ENCODE data around the gene PTPN3.
"Not testable (repeated sequence)": the region's sequence is repeated elsewhere in the genome, so short reads cannot be mapped to it uniquely, and the experiment has no call there.

The PTPN3 gene, protein sequence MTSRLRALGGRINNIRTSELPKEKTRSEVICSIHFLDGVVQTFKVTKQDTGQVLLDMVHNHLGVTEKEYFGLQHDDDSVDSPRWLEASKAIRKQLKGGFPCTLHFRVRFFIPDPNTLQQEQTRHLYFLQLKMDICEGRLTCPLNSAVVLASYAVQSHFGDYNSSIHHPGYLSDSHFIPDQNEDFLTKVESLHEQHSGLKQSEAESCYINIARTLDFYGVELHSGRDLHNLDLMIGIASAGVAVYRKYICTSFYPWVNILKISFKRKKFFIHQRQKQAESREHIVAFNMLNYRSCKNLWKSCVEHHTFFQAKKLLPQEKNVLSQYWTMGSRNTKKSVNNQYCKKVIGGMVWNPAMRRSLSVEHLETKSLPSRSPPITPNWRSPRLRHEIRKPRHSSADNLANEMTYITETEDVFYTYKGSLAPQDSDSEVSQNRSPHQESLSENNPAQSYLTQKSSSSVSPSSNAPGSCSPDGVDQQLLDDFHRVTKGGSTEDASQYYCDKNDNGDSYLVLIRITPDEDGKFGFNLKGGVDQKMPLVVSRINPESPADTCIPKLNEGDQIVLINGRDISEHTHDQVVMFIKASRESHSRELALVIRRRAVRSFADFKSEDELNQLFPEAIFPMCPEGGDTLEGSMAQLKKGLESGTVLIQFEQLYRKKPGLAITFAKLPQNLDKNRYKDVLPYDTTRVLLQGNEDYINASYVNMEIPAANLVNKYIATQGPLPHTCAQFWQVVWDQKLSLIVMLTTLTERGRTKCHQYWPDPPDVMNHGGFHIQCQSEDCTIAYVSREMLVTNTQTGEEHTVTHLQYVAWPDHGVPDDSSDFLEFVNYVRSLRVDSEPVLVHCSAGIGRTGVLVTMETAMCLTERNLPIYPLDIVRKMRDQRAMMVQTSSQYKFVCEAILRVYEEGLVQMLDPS

GRCh38 chr9:109498195-109499092 lies at the start of gene PTPN3:
Gene PTPN3, minus strand, starts transcription at chr9:109498307. Its CDS starts 34,873 bp downstream, at chr9:109463434.
- DNase-seq = no peak

DNA sequence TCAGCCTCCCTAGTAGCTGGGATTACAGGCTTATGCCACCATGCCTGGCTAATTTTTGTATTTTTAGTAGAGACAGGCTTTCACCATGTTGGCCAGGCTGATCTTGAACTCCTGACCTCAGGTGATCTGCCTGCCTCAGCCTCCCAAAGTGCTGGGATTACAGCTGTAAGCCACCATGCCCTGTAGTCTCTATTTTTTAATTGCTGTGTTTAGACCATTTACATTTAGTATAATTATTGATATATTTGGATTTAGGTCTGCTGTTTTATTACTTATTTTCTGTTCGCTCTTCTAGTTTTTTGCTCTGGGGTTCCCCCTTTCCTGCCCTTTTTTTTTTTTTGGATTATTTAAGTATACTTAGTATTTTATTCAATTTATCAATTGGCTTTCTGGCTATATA lies 46.8 kb upstream of the PTPN3 start:
- DNase-seq = not testable (repeated sequence)

GRCh38 chr9:109542922-109543321 lies 44.8 kb upstream of the PTPN3 start:
- no peak for DNase-seq

DNA sequence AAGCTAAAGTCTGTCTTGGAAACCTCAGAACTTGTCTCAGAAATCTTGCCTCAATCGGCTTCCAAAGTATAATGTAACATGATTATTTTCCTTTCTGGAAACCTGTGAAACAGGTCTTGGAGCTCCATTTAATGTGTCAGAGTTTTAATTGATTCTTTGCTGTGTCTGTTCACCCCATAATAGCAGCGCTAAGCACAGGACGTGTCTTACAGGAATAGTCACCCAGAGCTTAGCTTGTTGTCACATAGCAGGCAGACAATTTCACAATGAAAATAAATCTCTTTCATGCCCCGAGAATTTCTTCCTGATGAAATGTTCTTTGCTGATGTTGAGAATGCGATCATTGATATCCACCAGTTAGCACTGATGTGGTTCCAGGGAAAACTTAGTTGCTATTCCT lies 40.2 kb upstream of the PTPN3 start:
- no peak for DNase-seq

DNA sequence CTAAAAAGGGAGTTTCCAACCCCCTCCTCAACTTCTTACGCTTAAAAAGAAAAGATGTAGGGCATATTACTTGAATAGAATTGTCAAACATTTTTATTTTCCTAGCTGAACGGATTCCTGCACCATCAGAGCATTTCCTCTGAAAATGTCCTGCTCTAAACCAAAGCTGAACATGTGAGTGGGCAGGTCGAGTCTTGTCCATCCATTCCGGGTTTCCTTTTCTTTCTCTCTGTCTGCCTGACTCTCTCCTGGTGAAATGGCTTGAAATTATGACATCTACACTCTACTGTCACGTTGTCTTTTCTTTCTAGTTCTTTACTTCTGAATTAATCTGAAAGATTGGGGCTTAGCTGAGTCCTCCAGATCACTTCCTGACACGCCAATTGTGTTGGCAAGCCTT lies 39.2 kb upstream of the PTPN3 start:
- no peak for DNase-seq

DNA sequence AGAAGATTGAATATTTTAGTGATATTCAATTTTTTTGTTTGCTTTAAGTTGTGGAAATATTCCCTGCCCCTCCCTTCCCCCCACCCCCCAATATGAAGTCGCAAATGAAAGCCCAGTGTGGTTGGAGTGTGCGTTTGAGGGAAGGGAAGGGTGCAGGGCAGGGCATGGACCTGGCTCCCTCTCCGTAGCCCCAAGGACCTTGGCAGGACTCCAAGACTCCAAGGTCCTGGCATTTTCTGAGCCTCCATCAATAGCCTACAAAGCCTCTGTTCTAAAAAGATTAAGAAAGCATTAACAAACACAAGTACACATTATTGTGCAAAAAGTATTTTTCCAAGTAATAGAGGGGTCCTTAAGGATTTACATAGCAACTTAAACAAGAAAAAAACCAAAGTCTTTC lies 38.8 kb upstream of the PTPN3 start:
- DNase-seq = no peak

DNA sequence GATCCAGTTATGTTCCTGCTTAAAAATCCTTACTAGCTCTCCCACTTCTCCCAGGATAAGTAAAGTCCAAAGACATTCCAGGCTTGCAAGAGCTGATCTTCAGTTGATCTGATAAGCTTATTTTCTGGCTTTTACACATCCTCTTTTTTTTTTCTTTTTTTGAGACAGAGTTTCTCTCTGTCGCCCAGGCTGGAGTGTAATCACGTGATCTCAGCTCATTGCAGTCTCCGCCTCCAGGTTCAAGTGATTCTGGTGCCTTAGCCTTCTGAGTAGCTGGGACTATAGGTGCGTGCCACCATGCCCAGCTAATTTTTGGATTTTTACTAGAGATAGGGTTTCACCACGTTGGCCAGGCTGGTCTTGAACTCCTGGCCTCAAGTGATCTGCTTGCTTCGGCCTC lies 37.3 kb upstream of the PTPN3 start:
- DNase-seq = no peak

DNA sequence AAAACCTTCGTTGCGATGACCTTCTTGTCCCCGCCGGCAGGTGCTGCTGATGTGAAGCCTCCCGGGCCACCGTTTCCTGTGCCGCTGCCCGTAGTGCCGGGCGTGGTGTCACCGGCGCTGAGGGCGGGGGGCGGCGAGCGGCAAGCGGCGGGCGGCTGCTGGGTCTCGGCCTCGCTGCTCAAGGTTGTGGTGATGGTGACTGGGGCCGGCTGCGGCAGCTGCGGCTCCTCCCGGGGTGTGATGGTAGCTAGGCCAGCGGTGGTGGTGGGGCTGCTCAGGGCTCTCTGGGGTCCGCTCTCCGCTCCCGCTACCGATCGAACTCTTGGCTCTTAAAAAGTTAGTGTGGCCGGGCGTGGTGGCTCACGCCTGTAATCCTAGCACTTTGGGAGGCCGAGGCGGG lies 36.0 kb upstream of the PTPN3 start:
- DNase-seq = no peak

DNA sequence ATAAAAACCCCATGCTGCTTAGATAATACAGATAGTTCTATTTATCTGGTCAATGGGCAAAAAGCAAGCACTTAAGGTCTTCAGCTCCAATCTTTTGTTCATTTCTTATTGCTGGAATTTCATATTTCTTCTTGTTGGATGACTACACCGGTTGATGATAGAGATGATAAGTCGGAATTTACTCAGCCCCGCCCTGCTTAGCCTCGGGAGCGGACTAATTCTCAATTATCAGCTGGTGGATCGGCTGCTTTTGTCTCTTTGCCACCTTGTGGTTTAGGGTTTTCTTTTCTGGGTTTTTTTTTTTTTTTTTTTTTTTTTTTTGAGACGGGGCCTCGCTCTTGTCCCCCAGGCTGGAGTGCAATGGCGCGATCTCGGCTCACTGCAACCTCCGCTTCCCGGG lies 34.5 kb upstream of the PTPN3 start:
- DNase-seq = not testable (repeated sequence)

GRCh38 chr9:109522106-109522505 lies 24.0 kb upstream of the PTPN3 start:
- DNase-seq = no peak

DNA sequence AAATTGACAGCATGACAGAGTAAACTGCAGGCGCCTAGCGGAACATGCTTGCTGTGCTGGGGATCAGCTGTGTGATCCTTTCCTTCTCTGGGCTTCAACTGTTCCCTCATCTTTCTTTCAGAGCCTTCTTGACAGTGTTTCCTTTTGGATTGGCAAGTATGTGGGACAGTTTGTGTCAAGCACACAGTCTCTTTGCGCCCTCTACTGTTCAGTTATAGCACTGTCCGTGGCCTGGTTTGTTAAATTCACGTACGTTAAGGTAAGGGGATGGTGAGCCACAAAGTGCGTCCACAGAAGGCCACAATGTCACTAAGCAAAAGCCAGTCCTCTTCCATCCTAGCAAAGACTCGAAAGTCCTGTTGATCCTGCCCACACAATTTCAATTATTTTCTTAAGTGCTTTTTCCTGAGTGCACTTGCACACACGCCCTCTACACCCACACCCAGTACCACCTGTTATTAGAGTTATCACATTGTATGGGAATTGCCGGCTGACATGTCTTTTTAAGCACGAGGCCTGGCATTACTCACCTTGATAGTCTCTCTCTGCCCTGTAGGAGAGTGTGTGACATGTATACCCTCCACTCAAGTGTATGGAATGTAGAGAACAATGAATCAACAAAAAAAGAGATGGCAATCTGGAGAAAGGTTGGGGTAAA lies 22.5 kb upstream of the PTPN3 start:
- peak; percentile 65 for DNase-seq

DNA sequence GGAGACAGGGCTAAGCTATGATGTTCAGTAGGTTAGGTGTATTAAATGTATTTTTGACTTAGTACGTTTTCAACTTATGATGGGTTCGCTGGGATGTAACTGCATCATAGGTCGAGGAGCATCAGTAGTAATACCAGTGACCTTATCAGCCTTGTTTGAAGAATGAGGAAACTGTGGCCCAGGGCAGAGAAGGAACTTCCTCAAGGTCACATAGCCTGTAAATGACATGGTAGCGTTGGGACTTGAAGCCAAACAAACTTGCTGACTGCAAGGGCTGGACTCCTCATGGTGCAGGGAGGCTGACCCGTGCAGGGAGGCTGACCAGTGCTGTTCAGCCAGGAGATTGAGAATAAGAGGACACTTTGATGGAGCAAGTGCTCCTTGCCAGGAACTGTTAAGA lies 21.3 kb upstream of the PTPN3 start:
- DNase-seq = no peak

- no peak for DNase-seq
Observed at GRCh38 chr9:109518621-109519335, 20.7 kb upstream of the PTPN3 start.

- DNase-seq = no peak
Observed at GRCh38 chr9:109517901-109518377, 19.8 kb upstream of the PTPN3 start.

DNA sequence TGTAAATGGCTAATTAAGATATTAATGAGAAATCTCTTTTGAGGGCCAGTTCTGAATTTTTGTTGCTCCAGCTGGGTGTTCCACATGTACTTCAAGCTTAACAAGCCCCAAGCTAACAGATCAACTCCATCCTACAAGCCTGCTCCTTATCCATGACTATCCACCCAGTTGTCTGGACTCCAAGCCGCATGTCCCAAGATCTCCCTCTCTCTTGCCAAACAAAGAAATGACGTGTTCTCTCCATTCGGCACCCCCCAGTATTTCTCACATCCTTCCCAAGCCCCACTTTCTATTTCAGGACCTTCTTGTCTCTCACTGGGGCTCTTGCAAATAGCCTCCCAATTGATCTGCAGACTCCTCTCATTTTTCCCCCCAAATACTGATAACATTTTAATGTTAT lies 15.8 kb upstream of the PTPN3 start:
- no peak for DNase-seq

GRCh38 chr9:109512170-109512756 lies 14.2 kb upstream of the PTPN3 start:
- DNase-seq = no peak

DNA sequence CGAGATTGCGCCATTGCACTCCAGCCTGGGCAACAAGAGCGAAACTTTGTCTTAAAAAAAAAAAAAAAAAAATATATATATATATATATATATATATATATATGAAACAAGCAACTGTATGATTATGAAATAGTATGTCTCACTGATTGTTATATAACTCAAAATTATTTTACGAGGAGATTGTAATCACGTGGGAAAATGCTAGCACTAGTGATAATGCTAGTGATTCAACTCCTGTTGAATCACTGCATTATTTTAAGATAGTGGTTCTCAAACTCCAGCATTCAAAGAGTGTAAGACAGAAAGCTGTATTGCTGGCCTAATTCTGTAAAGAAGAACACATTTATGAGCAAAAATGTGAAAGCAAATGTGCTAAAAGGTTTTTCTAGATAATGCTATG lies 12.4 kb upstream of the PTPN3 start:
- no peak for DNase-seq

DNA sequence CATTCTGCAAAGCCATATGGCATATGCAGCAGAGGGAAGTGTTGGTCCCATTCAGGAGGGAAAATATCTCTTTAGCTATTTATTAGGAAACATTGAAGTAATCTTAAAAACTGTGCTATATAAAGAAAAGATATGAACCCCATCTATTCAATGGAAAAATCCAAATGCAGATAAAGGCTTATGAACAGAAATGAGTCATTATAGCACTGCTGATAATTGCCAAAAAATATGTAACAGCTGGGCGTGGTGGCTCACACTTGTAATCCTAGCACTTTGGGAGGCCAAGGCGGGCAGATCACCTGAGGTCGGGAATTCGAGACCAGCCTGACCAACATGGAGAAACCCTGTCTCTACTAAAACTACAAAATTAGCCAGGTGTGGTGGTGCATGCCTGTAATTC lies 11.9 kb upstream of the PTPN3 start:
- DNase-seq = not testable (repeated sequence)

DNA sequence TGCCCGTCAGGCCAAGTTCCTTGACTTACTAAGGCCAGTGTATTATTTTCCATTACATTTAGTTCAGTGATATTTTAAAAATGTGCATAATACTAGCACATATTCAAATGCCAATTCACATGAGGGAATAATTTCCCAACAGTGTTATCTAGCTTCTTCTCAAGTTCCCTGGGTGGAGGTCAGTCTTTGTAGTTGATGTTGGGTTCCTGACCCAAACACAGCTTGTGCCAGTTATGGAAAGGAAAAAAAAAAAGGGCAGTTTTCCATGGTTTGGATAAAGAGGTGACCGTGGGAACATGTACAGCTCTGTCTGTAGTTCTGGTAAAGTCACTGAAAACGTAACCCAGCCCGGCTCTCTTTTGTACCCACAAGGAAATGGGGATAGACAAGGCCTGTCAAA lies 11.5 kb upstream of the PTPN3 start:
- DNase-seq = no peak

DNA sequence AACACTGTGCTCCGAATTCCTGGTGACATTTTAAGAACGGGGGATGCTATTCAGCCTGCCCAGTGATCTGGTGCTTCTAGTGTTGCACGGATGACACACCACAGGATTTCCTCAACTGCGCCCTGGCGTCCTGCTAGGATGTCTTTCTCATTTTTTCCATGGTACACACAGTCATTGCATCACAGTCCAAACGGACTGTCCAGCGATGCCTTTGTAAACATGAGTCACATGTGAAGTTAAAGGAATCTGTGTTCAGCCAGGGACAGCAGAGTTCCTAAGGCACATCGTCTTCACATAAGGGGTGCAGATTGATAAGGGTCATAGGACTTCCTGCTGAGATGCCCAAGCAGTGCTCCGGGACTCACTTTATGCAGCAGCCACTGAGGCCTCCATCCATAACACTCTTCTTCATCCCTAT lies 9.3 kb upstream of the PTPN3 start:
- DNase-seq = peak; percentile 30

DNA sequence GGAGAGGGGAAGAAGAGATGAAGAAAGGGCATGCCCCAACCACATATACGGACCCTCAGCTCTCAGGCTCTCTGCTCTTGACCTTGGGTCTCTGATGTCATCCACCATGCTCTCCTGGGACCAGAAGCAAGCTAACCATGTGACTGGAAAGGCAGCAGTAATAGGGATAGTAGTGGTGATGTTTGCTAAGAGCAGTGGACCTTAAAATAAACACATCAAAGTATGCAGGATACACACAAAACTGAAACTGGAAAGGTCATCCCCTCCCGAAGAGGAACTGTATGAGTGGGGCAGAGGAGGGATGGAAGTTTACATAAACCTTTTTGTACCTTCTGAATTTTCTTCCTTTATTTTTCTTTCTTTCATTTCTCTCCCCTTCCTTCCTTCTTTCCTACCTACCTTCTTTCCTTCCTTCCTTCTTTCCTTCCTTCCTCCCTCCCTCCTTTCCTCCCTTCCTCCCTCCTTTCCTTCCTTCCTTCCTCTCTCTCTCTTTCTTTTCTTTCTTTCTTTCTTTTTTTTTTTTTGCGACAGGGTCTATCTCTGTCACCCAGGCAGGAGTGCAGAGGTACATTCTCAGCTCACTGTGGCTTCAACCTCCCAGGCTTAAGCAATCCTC lies 8.1 kb upstream of the PTPN3 start:
- no peak for DNase-seq
